GM19467 (cell line): ENCODE data around the gene HOXA13.

ENCODE experiments used
- ATAC-seq: cut with Tn5 transposase; IDR thresholded peaks from one replicate; pipeline ENCODE4 v1.9.1; 2021; ENCODE audit warnings: mild to moderate bottlenecking, moderate library complexity; ENCODE audit not compliant: unreplicated experiment

The HOXA13 gene

GRCh38 chr7:27193335-27194001, 6.4 kb downstream of the HOXA13 start:
- ATAC-seq, result no peak

- no peak for ATAC-seq
These were observed 7.2 kb downstream of the HOXA13 start for GRCh38 chr7:27192546-27193334.

GRCh38 chr7:27191833-27192545, 7.9 kb downstream of the HOXA13 start:
- ATAC-seq, result no peak

- no peak for ATAC-seq
These were observed 8.6 kb downstream of the HOXA13 start for GRCh38 chr7:27191161-27191731.

- ATAC-seq, result no peak
These were observed 9.7 kb downstream of the HOXA13 start for GRCh38 chr7:27189997-27190748.

GRCh38 chr7:27189295-27189996, 10.4 kb downstream of the HOXA13 start:
- no peak for ATAC-seq

- ATAC-seq, result no peak
These were observed 11.3 kb downstream of the HOXA13 start for GRCh38 chr7:27188386-27189294.

GRCh38 chr7:27187475-27188385, 12.2 kb downstream of the HOXA13 start:
- no peak for ATAC-seq

GRCh38 chr7:27186668-27187474, 13.0 kb downstream of the HOXA13 start:
- ATAC-seq, result no peak

- no peak for ATAC-seq
These were observed 13.8 kb downstream of the HOXA13 start for GRCh38 chr7:27185854-27186667.

GRCh38 chr7:27185013-27185853, 14.7 kb downstream of the HOXA13 start, which contains the start of gene HOXA11:
TSS of gene HOXA11 (minus strand) at chr7:27185232. CDS start at chr7:27185144, 88 bp downstream.
- no peak for ATAC-seq

GRCh38 chr7:27184337-27185012, 15.4 kb downstream of the HOXA13 start:
- ATAC-seq, result no peak

GRCh38 chr7:27183682-27184336, 16.1 kb downstream of the HOXA13 start:
- no peak for ATAC-seq
